Measurements from ENCODE around the gene MNS1. TPM values are rescaled to one million over a fixed set of nuclear protein-coding genes. Genes with fewer than 3 reads are reported as not detected.
"Not testable (repeated sequence)": the region's sequence is repeated elsewhere in the genome, so short reads cannot be mapped to it uniquely, and the experiment has no call there.

The MNS1 gene
- total and polyA plus RNA-seq, 4 donors = 4.5 to 15.9 (median 11.0) TPM

- H3K36me3 ChIP-seq (ENCODE audit: control insufficient read depth, insufficient read depth, low read length); H3K4me3 ChIP-seq (ENCODE audit: low read depth, low read length); DNase-seq (ENCODE audit: low read depth in 4 of 6, low spot score in 6 of 6); H3K9me3 ChIP-seq (ENCODE audit: control insufficient read depth, insufficient read depth, low read length); H3K27me3 ChIP-seq (ENCODE audit: control insufficient read depth, insufficient read depth, low read length); H3K27ac ChIP-seq (ENCODE audit: low read depth, low read length); H3K4me1 ChIP-seq (ENCODE audit: control insufficient read depth, insufficient read depth, low read length): not testable (repeated sequence)
- 80% methylated on average over 3 of the region's 3 CpGs for WGBS (ENCODE audit: insufficient coverage)
Observed at GRCh38 chr15:56485426-56485825, 20.5 kb upstream of the MNS1 start.

GRCh38 chr15:56484287-56484686, 19.4 kb upstream of the MNS1 start:
- H3K27ac ChIP-seq (ENCODE audit: low read depth, low read length) = no peak overlapping the region
- no peaks in the 10 kb centered on the region for H3K27me3 ChIP-seq (ENCODE audit: control insufficient read depth, insufficient read depth, low read length)
- H3K9me3 ChIP-seq (ENCODE audit: control insufficient read depth, insufficient read depth, low read length) = no peaks in the 10 kb centered on the region
- H3K4me1 ChIP-seq (ENCODE audit: control insufficient read depth, insufficient read depth, low read length) = no peaks in the 10 kb centered on the region
- no peaks in the 10 kb centered on the region for H3K36me3 ChIP-seq (ENCODE audit: control insufficient read depth, insufficient read depth, low read length)
- 50% methylated on average over 1 of the region's 2 CpGs for WGBS (ENCODE audit: insufficient coverage)
- DNase-seq (ENCODE audit: low read depth in 4 of 6, low spot score in 6 of 6) = no peak
- no peak overlapping the region for H3K4me3 ChIP-seq (ENCODE audit: low read depth, low read length)

GRCh38 chr15:56475351-56475750, 10.4 kb upstream of the MNS1 start:
- H3K9me3 ChIP-seq (ENCODE audit: control insufficient read depth, insufficient read depth, low read length) = no peaks in the 10 kb centered on the region
- DNase-seq (ENCODE audit: low read depth in 4 of 6, low spot score in 6 of 6) = no peak

DNA sequence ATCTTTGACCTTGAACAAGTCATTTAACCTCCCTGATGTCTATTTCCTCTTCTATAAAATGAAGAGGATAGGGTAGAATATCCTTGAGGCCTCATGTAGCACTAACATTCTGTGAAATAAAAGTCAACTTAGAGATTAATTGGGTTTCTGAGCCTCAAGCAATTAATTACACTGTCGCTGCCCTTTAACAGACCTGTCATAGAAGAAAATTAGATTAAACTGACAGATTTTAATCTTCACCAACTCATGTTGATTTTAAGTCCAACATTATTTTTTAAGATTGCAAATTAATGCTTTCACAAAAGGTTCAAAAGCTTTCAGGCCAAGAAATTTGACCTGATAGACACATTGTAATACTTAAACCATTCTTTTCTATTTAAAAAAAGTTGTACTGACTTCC, 8.1 kb upstream of the MNS1 start:
- whole genome bisulfite sequencing (ENCODE audit: insufficient coverage) = no CpG with 5 or more reads among the region's 1 CpG
- no peaks in the 10 kb centered on the region for H3K4me1 ChIP-seq (ENCODE audit: control insufficient read depth, insufficient read depth, low read length)

More at GRCh38 chr15:56475351-56475750, 10.4 kb upstream of the MNS1 start:
- H3K4me3 ChIP-seq (ENCODE audit: low read depth, low read length) = no peak overlapping the region
- H3K27ac ChIP-seq (ENCODE audit: low read depth, low read length) = no peak overlapping the region
- peaks cover 3% of the 10 kb centered on the region for H3K27me3 ChIP-seq (ENCODE audit: control insufficient read depth, insufficient read depth, low read length)
- H3K36me3 ChIP-seq (ENCODE audit: control insufficient read depth, insufficient read depth, low read length) = no peaks in the 10 kb centered on the region
- no peaks in the 10 kb centered on the region for H3K4me1 ChIP-seq (ENCODE audit: control insufficient read depth, insufficient read depth, low read length)

GRCh38 chr15:56472278-56472677, 7.3 kb upstream of the MNS1 start:
- Histone ChIP-seq H3K4me1 (ENCODE audit: control insufficient read depth, insufficient read depth, low read length) (no peaks in the 10 kb centered on the region), H3K27me3 (ENCODE audit: control insufficient read depth, insufficient read depth, low read length) (peaks cover 5% of the 10 kb centered on the region), H3K27ac (ENCODE audit: low read depth, low read length) (no peak overlapping the region), H3K9me3 (ENCODE audit: control insufficient read depth, insufficient read depth, low read length) (no peaks in the 10 kb centered on the region), H3K36me3 (ENCODE audit: control insufficient read depth, insufficient read depth, low read length) (no peaks in the 10 kb centered on the region), H3K4me3 (ENCODE audit: low read depth, low read length) (no peak overlapping the region)
- WGBS (ENCODE audit: insufficient coverage) = 78% methylated on average over 2 of the region's 2 CpGs
- DNase-seq (ENCODE audit: low read depth in 4 of 6, low spot score in 6 of 6) = no peak

More for the DNA sequence above, 8.1 kb upstream of the MNS1 start:
- Histone ChIP-seq H3K4me3 (ENCODE audit: low read depth, low read length) (no peak overlapping the region), H3K27ac (ENCODE audit: low read depth, low read length) (no peak overlapping the region), H3K9me3 (ENCODE audit: control insufficient read depth, insufficient read depth, low read length) (no peaks in the 10 kb centered on the region), H3K36me3 (ENCODE audit: control insufficient read depth, insufficient read depth, low read length) (no peaks in the 10 kb centered on the region), H3K27me3 (ENCODE audit: control insufficient read depth, insufficient read depth, low read length) (peaks cover 5% of the 10 kb centered on the region)
- DNase-seq (ENCODE audit: low read depth in 4 of 6, low spot score in 6 of 6) = no peak

DNA sequence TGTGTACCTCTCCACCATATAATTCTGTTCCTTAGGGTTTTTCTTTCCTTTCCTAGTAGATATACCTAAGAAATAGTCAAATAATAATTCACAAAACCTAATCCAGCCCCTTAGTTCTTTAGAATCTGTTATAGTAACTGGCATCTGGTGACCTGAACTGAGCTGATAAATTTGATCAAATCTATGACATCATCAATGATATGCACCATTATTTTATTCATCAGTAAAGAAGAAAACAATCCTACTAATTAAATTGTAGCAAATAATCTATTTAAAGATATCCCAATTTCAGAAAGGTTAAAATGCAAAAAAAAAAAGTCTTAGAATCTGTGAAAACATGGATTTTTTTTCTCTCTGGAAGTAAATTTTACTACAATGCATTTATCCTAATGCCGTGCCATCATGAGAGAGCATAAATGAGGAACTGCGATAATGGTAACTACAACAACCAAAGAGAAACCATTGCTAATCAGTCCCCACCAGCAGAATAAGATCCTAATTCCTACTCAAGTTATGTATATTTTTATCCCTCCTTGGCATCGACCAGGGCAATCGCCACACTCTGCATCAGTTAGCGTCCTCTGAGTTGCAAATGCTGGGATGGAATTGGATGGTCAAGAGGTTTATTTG, 6.6 kb upstream of the MNS1 start:
- Histone ChIP-seq H3K4me1 (ENCODE audit: control insufficient read depth, insufficient read depth, low read length) (no peaks in the 10 kb centered on the region), H3K9me3 (ENCODE audit: control insufficient read depth, insufficient read depth, low read length) (no peaks in the 10 kb centered on the region), H3K27me3 (ENCODE audit: control insufficient read depth, insufficient read depth, low read length) (peaks cover 5% of the 10 kb centered on the region), H3K36me3 (ENCODE audit: control insufficient read depth, insufficient read depth, low read length) (no peaks in the 10 kb centered on the region), H3K4me3 (ENCODE audit: low read depth, low read length) (no peak overlapping the region), H3K27ac (ENCODE audit: low read depth, low read length) (no peak overlapping the region)
- DNase-seq (ENCODE audit: low read depth in 4 of 6, low spot score in 6 of 6) = no peak
- no CpG with 5 or more reads among the region's 5 CpGs for WGBS (ENCODE audit: insufficient coverage)

- Histone ChIP-seq H3K27me3 (ENCODE audit: control insufficient read depth, insufficient read depth, low read length) (peaks cover 2% of the 10 kb centered on the region), H3K4me1 (ENCODE audit: control insufficient read depth, insufficient read depth, low read length) (peaks cover 4% of the 10 kb centered on the region), H3K9me3 (ENCODE audit: control insufficient read depth, insufficient read depth, low read length) (no peaks in the 10 kb centered on the region), H3K36me3 (ENCODE audit: control insufficient read depth, insufficient read depth, low read length) (no peaks in the 10 kb centered on the region), H3K27ac (ENCODE audit: low read depth, low read length) (no peak overlapping the region), H3K4me3 (ENCODE audit: low read depth, low read length) (no peak overlapping the region)
- DNase-seq (ENCODE audit: low read depth in 4 of 6, low spot score in 6 of 6) = peak in 1 of 6 donors; percentile 38
Observed at GRCh38 chr15:56469483-56469882, 4.5 kb upstream of the MNS1 start.

DNA sequence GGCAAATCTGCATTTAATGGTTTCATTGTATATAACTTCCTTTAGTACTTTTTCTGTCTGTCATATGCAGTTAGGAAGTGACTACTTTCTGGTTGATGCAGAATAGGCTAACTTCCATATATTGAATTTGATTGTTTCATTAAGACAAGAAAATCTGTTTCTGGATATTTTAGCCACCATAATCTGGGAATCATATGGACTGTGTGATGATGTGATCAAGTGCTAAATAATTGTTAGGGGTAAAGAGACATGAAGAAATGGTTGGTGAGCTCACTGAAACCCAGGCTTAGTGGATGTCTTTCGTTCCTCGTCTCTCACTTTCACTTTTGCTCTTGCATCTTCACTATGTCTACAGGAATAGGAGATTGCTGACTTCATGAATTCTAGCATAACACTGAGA, 3.5 kb upstream of the MNS1 start:
- Histone ChIP-seq H3K27me3 (ENCODE audit: control insufficient read depth, insufficient read depth, low read length) (peaks cover 2% of the 10 kb centered on the region), H3K36me3 (ENCODE audit: control insufficient read depth, insufficient read depth, low read length) (no peaks in the 10 kb centered on the region), H3K4me3 (ENCODE audit: low read depth, low read length) (no peak overlapping the region), H3K27ac (ENCODE audit: low read depth, low read length) (no peak overlapping the region), H3K9me3 (ENCODE audit: control insufficient read depth, insufficient read depth, low read length) (no peaks in the 10 kb centered on the region), H3K4me1 (ENCODE audit: control insufficient read depth, insufficient read depth, low read length) (peaks cover 4% of the 10 kb centered on the region)
- no CpG with 5 or more reads among the region's 2 CpGs for WGBS (ENCODE audit: insufficient coverage)
- DNase-seq (ENCODE audit: low read depth in 4 of 6, low spot score in 6 of 6) = no peak

GRCh38 chr15:56467616-56468015, 2.7 kb upstream of the MNS1 start:
- H3K27me3 ChIP-seq (ENCODE audit: control insufficient read depth, insufficient read depth, low read length) = peaks cover 2% of the 10 kb centered on the region
- H3K4me3 ChIP-seq (ENCODE audit: low read depth, low read length) = no peak overlapping the region
- no peaks in the 10 kb centered on the region for H3K9me3 ChIP-seq (ENCODE audit: control insufficient read depth, insufficient read depth, low read length)
- H3K36me3 ChIP-seq (ENCODE audit: control insufficient read depth, insufficient read depth, low read length) = no peaks in the 10 kb centered on the region
- H3K27ac ChIP-seq (ENCODE audit: low read depth, low read length) = no peak overlapping the region
- WGBS (ENCODE audit: insufficient coverage) = no CpG with 5 or more reads among the region's 3 CpGs
- H3K4me1 ChIP-seq (ENCODE audit: control insufficient read depth, insufficient read depth, low read length) = peaks cover 4% of the 10 kb centered on the region
- DNase-seq (ENCODE audit: low read depth in 4 of 6, low spot score in 6 of 6) = no peak

DNA sequence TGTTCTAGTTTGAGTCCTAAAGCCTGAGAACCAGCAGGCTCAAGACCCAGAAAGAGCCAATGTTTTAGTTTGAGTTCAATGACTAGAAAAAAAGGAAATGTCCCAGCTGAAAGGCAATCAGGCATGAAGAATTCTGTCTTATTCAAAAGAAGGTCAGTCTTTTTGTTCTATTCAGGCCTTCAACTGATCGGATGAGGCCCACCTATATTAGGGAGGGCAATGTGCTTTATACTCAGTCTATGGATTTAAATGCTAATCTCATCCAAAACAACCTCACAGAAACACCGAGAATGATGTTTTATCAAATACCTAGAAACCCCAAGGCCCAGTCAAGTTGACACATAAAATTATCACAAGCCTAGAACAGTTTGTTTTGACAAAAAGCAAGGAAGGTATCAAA, 4.0 kb downstream of the MNS1 start:
- DNase-seq (ENCODE audit: low read depth in 4 of 6, low spot score in 6 of 6) = no peak
- Histone ChIP-seq H3K27ac (ENCODE audit: low read depth, low read length) (no peak overlapping the region), H3K4me1 (ENCODE audit: control insufficient read depth, insufficient read depth, low read length) (peaks cover 4% of the 10 kb centered on the region), H3K36me3 (ENCODE audit: control insufficient read depth, insufficient read depth, low read length) (no peaks in the 10 kb centered on the region), H3K4me3 (ENCODE audit: low read depth, low read length) (no peak overlapping the region), H3K9me3 (ENCODE audit: control insufficient read depth, insufficient read depth, low read length) (no peaks in the 10 kb centered on the region), H3K27me3 (ENCODE audit: control insufficient read depth, insufficient read depth, low read length) (no peaks in the 10 kb centered on the region)
- WGBS (ENCODE audit: insufficient coverage) = no CpG with 5 or more reads among the region's 2 CpGs

Measured in spinal cord (tissue), 10 donors.